IMR-90 (cell line): ENCODE data around the gene STOX1. TPM values are rescaled to one million over a fixed set of nuclear protein-coding genes. Genes with fewer than 3 reads are reported as not detected.

Experiments used
- ATAC-seq: fragments of 200-7000 bp; cut with Tn5 transposase; 2 replicates; pipeline ENCODE4 v1.9.1; 2020; ENCODE audit warnings: low read depth, mild to moderate bottlenecking, moderate library complexity
- BruUV-seq: library from RNA; stranded (reverse); fragments of 400-500 nt; replicated peaks from 2 replicates; lab custom pipeline; 2021; lab: Mats Ljungman, UMichigan
- CTCF ChIA-PET: fragments of 300-600 bp; formaldehyde crosslinking; extraction: SDS; loops from one replicate; lab custom pipeline; 2021; ENCODE audit warnings: antibody characterized with exemption; lab: Yijun Ruan, JAX
- POLR2A ChIA-PET: fragments of 300-600 bp; sonication (Branson Sonifier 250); formaldehyde crosslinking; loops from one replicate; lab custom pipeline; 2022; ENCODE audit warnings: antibody characterized with exemption; ENCODE audit not compliant: unreplicated experiment; lab: Charles Lee
- DNase-seq: peaks from one replicate; pipeline ENCODE4 v3.0.0; 2013
- H2AFZ ChIP-seq: replicated peaks from 2 replicates; pipeline ENCODE3; 2013; ENCODE audit warnings: low read length, mild to moderate bottlenecking; ENCODE audit not compliant: poor library complexity
- H2AK5ac ChIP-seq: 2 replicates; pipeline ENCODE4 v1.6.1; 2013; ENCODE audit warnings: low read depth, low read length, inconsistent platforms
- H2AK9ac ChIP-seq: replicated peaks from 2 replicates; pipeline ENCODE3; 2013; ENCODE audit warnings: mild to moderate bottlenecking, low read depth, low read length, moderate library complexity; ENCODE audit not compliant: poor library complexity
- H2BK120ac ChIP-seq: 2 replicates; pipeline ENCODE4 v1.6.1; 2013; ENCODE audit warnings: low read depth, low read length, inconsistent platforms
- H2BK15ac ChIP-seq: 3 replicates; pipeline ENCODE4 v1.6.1; 2013; ENCODE audit warnings: low read depth, low read length, inconsistent platforms
- H2BK20ac ChIP-seq: 2 replicates; pipeline ENCODE4 v1.6.1; 2013; ENCODE audit warnings: low read depth, mild to moderate bottlenecking, inconsistent platforms, low read length, moderate library complexity
- H2BK5ac ChIP-seq: 2 replicates; pipeline ENCODE4 v1.6.1; 2013; ENCODE audit warnings: mild to moderate bottlenecking, low read depth, low read length, inconsistent platforms; ENCODE audit not compliant: poor library complexity, severe bottlenecking
- H3K14ac ChIP-seq: replicated peaks from 2 replicates; pipeline ENCODE4 v1.6.1; 2013; ENCODE audit warnings: low read depth, low read length, inconsistent platforms
- H3K18ac ChIP-seq: 2 replicates; pipeline ENCODE4 v1.6.1; 2013; ENCODE audit warnings: low read depth, low read length, control low read depth
- H3K23ac ChIP-seq: 2 replicates; pipeline ENCODE4 v1.6.1; 2013; ENCODE audit warnings: low read depth, low read length, inconsistent platforms
- H3K27ac ChIP-seq: 2 replicates; pipeline ENCODE4 v1.5.1; 2013; ENCODE audit warnings: mild to moderate bottlenecking, control low read depth, low read length; ENCODE audit not compliant: insufficient read depth
- H3K27me3 ChIP-seq: 2 replicates; pipeline ENCODE4 v1.6.1; 2013; ENCODE audit warnings: low read length; ENCODE audit not compliant: control insufficient read depth, insufficient read depth
- H3K36me3 ChIP-seq: 2 replicates; pipeline ENCODE4 v1.6.1; 2013; ENCODE audit warnings: low read length, mixed read lengths; ENCODE audit not compliant: control insufficient read depth, insufficient read depth
- H3K4ac ChIP-seq: 2 replicates; pipeline ENCODE4 v1.6.1; 2013; ENCODE audit warnings: low read depth, low read length, inconsistent platforms
- H3K4me1 ChIP-seq: 2 replicates; pipeline ENCODE4 v1.6.1; 2013; ENCODE audit warnings: low read length, mixed read lengths; ENCODE audit not compliant: control insufficient read depth, insufficient read depth
- H3K4me2 ChIP-seq: 2 replicates; pipeline ENCODE4 v1.6.1; 2013; ENCODE audit warnings: low read depth, mild to moderate bottlenecking, control low read depth, low read length, moderate library complexity
- H3K4me3 ChIP-seq: 2 replicates; pipeline ENCODE4 v1.5.1; 2013; ENCODE audit warnings: low read depth, mild to moderate bottlenecking, control low read depth, low read length, moderate library complexity; ENCODE audit not compliant: insufficient read depth
- H3K56ac ChIP-seq: 2 replicates; pipeline ENCODE4 v1.6.1; 2013; ENCODE audit warnings: low read length, inconsistent platforms; ENCODE audit not compliant: insufficient read depth; ENCODE audit errors: extremely low read depth
- H3K79me1 ChIP-seq, 2 experiments: 2 replicates each; pipeline ENCODE4 v1.6.1; 2013; ENCODE audit warnings: low read length in 2 of 2, inconsistent platforms in 1 of 2, low read depth in 1 of 2
- H3K9ac ChIP-seq: 2 replicates; pipeline ENCODE4 v1.6.1; 2013; ENCODE audit warnings: low read depth, low read length, control low read depth
- H3K9me1 ChIP-seq: 2 replicates; pipeline ENCODE4 v1.6.1; 2013; ENCODE audit warnings: low read length, inconsistent platforms; ENCODE audit not compliant: insufficient read depth
- H3K9me3 ChIP-seq: 2 replicates; pipeline ENCODE4 v1.6.1; 2013; ENCODE audit warnings: low read length; ENCODE audit not compliant: control insufficient read depth, insufficient read depth
- H4K20me1 ChIP-seq: 2 replicates; pipeline ENCODE4 v1.6.1; 2013; ENCODE audit warnings: low read length, inconsistent platforms; ENCODE audit not compliant: insufficient read depth
- H4K5ac ChIP-seq: 2 replicates; pipeline ENCODE4 v1.6.1; 2013; ENCODE audit warnings: mild to moderate bottlenecking, low read depth, low read length, control low read depth
- H4K8ac ChIP-seq, 2 experiments: 2 replicates each; pipeline ENCODE4 v1.6.1; 2013; ENCODE audit warnings: low read depth in 2 of 2, low read length in 2 of 2, control low read depth in 1 of 2, inconsistent platforms in 1 of 2
- H4K91ac ChIP-seq: 2 replicates; pipeline ENCODE4 v1.6.1; 2013; ENCODE audit warnings: low read depth, low read length, inconsistent platforms; ENCODE audit not compliant: insufficient read depth
- BHLHE40 ChIP-seq: fragments of 150-350 bp; IDR thresholded peaks from 2 replicates; pipeline ENCODE4 v1.6.1; 2016; ENCODE audit warnings: mild to moderate bottlenecking, low read depth, low read length
- CEBPB ChIP-seq: IDR thresholded peaks from 2 replicates; pipeline ENCODE4 v1.6.1; 2012; ENCODE audit warnings: low read depth, low read length, improper control_type of control experiment
- CHD1 ChIP-seq: IDR thresholded peaks from 2 replicates; pipeline ENCODE4 v1.6.1; 2012; ENCODE audit warnings: low read depth, low read length, improper control_type of control experiment
- FOS ChIP-seq: fragments of 150-350 bp; IDR thresholded peaks from 2 replicates; pipeline ENCODE4 v1.6.1; 2016; ENCODE audit warnings: low read depth, low read length
- MAFK ChIP-seq: IDR thresholded peaks from 2 replicates; pipeline ENCODE4 v1.6.1; 2012; ENCODE audit warnings: low read depth, low read length, improper control_type of control experiment
- MAZ ChIP-seq: IDR thresholded peaks from 2 replicates; pipeline ENCODE4 v1.6.1; 2012; ENCODE audit warnings: low read depth, mild to moderate bottlenecking, low read length, improper control_type of control experiment, moderate library complexity, borderline replicate concordance
- MXI1 ChIP-seq: IDR thresholded peaks from 2 replicates; pipeline ENCODE4 v1.6.1; 2012; ENCODE audit warnings: low read depth, mild to moderate bottlenecking, low read length, moderate library complexity, borderline replicate concordance
- NFE2L2 ChIP-seq: fragments of 150-350 bp; IDR thresholded peaks from 2 replicates; pipeline ENCODE4 v1.6.1; 2016; ENCODE audit warnings: low read depth, mild to moderate bottlenecking, low read length
- POLR2A ChIP-seq: IDR thresholded peaks from 2 replicates; pipeline ENCODE4 v1.6.1; 2012; ENCODE audit warnings: mild to moderate bottlenecking, low read depth, low read length
- RAD21 ChIP-seq: IDR thresholded peaks from 2 replicates; pipeline ENCODE4 v1.6.1; 2012; ENCODE audit warnings: low read length, improper control_type of control experiment
- RCOR1 ChIP-seq: IDR thresholded peaks from 2 replicates; pipeline ENCODE4 v1.6.1; 2012; ENCODE audit warnings: mild to moderate bottlenecking, low read length, improper control_type of control experiment; ENCODE audit not compliant: insufficient replicate concordance
- RFX5 ChIP-seq: IDR thresholded peaks from 2 replicates; pipeline ENCODE4 v1.8.0; 2012; ENCODE audit warnings: low read depth, mild to moderate bottlenecking, low read length, moderate library complexity
- SMC3 ChIP-seq: fragments of 150-350 bp; IDR thresholded peaks from 2 replicates; pipeline ENCODE4 v1.6.1; 2016; ENCODE audit warnings: low read depth, mild to moderate bottlenecking, antibody characterized with exemption, low read length, moderate library complexity
- WGBS, 2 experiments: methylation state at CpG; one replicate each; pipeline versions ENCODE4 v1.1.5 to v1.1.7; 2013; ENCODE audit warnings: missing lambda C conversion rate in 2 of 2; ENCODE audit not compliant: insufficient read length in 1 of 2; ENCODE audit errors: extremely low coverage in 2 of 2; 5-methylcytosine and 5-hydroxymethylcytosine counted together
- dilution Hi-C: fragments of 300-500 bp; cut with HindIII; formaldehyde crosslinking; loops from one replicate; pipeline ENCODE4 v1.14.3; 2018; ENCODE audit warnings: low sequenced_read_pairs; ENCODE audit not compliant: unreplicated experiment
- in situ Hi-C: fragments of 300-500 bp; cut with MboI; formaldehyde crosslinking; loops from 3 replicates; pipeline ENCODE4 v1.14.3; 2019; ENCODE audit warnings: low sequenced_read_pairs, inconsistent platforms, mixed read lengths
- intact Hi-C: fragments of 100-400 bp; cut with micrococcal nuclease; formaldehyde crosslinking; loops from 2 replicates; pipeline ENCODE4 v1.10.0; 2022
- polyA plus RNA-seq, 3 experiments: library from polyadenylated mRNA; depleted of rRNA; stranded (reverse); fragments of >200 nt; gene quantifications; 2 replicates each; pipeline ENCODE4 v1.2.3, GENCODE V29; 2012; ENCODE audit warnings: low replicate concordance in 1 of 3
- total RNA-seq: library from RNA; depleted of rRNA; stranded (reverse); fragments of >200 nt; gene quantifications from 2 replicates; pipeline ENCODE4 v1.2.3, GENCODE V29; 2012
- TF ChIP-seq, protein P1 (sequence below): conservative IDR thresholded peaks from 2 replicates; pipeline ENCODE4 v1.5.1; 2012; ENCODE audit warnings: mild to moderate bottlenecking, low read depth, low read length, improper control_type of control experiment
- TF ChIP-seq, protein P2 (sequence below): fragments of 150-350 bp; IDR thresholded peaks from 2 replicates; pipeline ENCODE4 v1.6.1; 2016; ENCODE audit warnings: low read depth, mild to moderate bottlenecking, low read length, moderate library complexity, borderline replicate concordance
- TF ChIP-seq, protein P3 (sequence below): fragments of 150-350 bp; IDR thresholded peaks from 2 replicates; pipeline ENCODE4 v1.6.1; 2017; ENCODE audit warnings: mild to moderate bottlenecking, antibody characterized with exemption, low read length, low read depth

STOX1 gene
- total and polyA plus RNA-seq, 2 of the 4 experiments (the other 2 are of a cell fraction): 0.03 to 0.18 TPM

DNA sequence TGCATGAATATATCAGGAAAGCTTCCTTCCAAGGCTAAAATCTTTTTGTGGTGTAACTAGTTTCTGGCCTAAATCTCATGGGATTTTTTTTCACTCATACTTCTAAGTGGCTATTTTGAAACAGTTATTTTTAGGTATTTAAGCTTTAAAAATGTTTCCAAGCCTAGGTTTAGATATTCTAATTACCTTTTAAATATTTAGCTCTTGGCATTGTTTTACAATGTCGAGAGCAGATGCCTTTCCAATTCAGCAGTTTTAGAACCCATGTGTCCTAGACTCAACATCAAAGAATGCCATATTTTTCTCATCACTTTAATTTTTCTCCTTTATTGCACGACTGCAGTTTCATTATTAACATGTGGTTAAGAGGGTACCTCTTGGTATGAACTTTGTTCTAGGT lies 27.1 kb upstream of the STOX1 start:
- no peak overlapping the region for H4K91ac ChIP-seq
- 0 out of 4 replicates have a peak, but pooled peaks cover 0 to 3% of the 10 kb centered on the region in 2 experiments for H3K79me1 ChIP-seq
- H2BK20ac ChIP-seq: no peak overlapping the region
- no peak overlapping the region for H2AK9ac ChIP-seq
- BruUV-seq: no TSS peak
- H2BK5ac ChIP-seq: no peak overlapping the region
- POLR2A ChIA-PET: no interaction called here
- H3K4me1 ChIP-seq: no peaks in the 10 kb centered on the region
- no peak overlapping the region for H4K8ac ChIP-seq
- no peaks in the 10 kb centered on the region; the same call in 1 of the 2 replicates for H4K20me1 ChIP-seq
- H3K14ac ChIP-seq: no peak overlapping the region
- no peak for TF ChIP-seq RCOR1
- no peak for TF ChIP-seq MAFK
- TF ChIP-seq, protein P1, sequence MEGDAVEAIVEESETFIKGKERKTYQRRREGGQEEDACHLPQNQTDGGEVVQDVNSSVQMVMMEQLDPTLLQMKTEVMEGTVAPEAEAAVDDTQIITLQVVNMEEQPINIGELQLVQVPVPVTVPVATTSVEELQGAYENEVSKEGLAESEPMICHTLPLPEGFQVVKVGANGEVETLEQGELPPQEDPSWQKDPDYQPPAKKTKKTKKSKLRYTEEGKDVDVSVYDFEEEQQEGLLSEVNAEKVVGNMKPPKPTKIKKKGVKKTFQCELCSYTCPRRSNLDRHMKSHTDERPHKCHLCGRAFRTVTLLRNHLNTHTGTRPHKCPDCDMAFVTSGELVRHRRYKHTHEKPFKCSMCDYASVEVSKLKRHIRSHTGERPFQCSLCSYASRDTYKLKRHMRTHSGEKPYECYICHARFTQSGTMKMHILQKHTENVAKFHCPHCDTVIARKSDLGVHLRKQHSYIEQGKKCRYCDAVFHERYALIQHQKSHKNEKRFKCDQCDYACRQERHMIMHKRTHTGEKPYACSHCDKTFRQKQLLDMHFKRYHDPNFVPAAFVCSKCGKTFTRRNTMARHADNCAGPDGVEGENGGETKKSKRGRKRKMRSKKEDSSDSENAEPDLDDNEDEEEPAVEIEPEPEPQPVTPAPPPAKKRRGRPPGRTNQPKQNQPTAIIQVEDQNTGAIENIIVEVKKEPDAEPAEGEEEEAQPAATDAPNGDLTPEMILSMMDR: no peak
- no peak for TF ChIP-seq CHD1
- TF ChIP-seq NFE2L2: no peak
- TF ChIP-seq RFX5: no peak
- no peak for TF ChIP-seq POLR2A
- TF ChIP-seq, protein P2, sequence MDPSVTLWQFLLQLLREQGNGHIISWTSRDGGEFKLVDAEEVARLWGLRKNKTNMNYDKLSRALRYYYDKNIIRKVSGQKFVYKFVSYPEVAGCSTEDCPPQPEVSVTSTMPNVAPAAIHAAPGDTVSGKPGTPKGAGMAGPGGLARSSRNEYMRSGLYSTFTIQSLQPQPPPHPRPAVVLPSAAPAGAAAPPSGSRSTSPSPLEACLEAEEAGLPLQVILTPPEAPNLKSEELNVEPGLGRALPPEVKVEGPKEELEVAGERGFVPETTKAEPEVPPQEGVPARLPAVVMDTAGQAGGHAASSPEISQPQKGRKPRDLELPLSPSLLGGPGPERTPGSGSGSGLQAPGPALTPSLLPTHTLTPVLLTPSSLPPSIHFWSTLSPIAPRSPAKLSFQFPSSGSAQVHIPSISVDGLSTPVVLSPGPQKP: no peak
- no peak for TF ChIP-seq SMC3
- TF ChIP-seq MAZ: no peak
- TF ChIP-seq FOS: no peak
- no peak for TF ChIP-seq CEBPB
- TF ChIP-seq MXI1: no peak
- no peak for TF ChIP-seq BHLHE40
- TF ChIP-seq, protein P3, sequence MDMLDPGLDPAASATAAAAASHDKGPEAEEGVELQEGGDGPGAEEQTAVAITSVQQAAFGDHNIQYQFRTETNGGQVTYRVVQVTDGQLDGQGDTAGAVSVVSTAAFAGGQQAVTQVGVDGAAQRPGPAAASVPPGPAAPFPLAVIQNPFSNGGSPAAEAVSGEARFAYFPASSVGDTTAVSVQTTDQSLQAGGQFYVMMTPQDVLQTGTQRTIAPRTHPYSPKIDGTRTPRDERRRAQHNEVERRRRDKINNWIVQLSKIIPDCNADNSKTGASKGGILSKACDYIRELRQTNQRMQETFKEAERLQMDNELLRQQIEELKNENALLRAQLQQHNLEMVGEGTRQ: no peak
- TF ChIP-seq RAD21: no peak
- in situ Hi-C loops (no loop called here), dilution Hi-C loops (no loop called here), intact Hi-C loops (loop anchor here (5.0 kb wide), 1 partner anchor 77 kb away; no protein-coding TSS in a partner anchor)
- H3K4me2 ChIP-seq: no peak overlapping the region
- DNase-seq: no peak
- H2BK120ac ChIP-seq: no peak overlapping the region
- no peak overlapping the region for H3K4ac ChIP-seq
- H3K23ac ChIP-seq: no peak overlapping the region
- H3K36me3 ChIP-seq: peaks cover 16% of the 10 kb centered on the region
- no peaks in the 10 kb centered on the region for H3K27me3 ChIP-seq
- no peak overlapping the region for H3K9ac ChIP-seq
- no peak overlapping the region for H3K18ac ChIP-seq
- CTCF ChIA-PET: interaction anchor here (0.7 kb wide), 1 partner anchor 86 kb away, joined by 3 read pairs; no protein-coding TSS in a partner anchor
- no peaks in the 10 kb centered on the region for H3K9me3 ChIP-seq
- no peak for ATAC-seq
- H3K56ac ChIP-seq: no peak overlapping the region
- H3K27ac ChIP-seq: no peak overlapping the region
- no peak overlapping the region for H3K4me3 ChIP-seq
- H2AK5ac ChIP-seq: no peak overlapping the region
- H2AFZ ChIP-seq: no peak overlapping the region
- H3K9me1 ChIP-seq: no peaks in the 10 kb centered on the region; the same call in 1 of the 2 replicates
- H4K5ac ChIP-seq: no peak overlapping the region
- WGBS, 2 experiments: no CpG with 5 or more reads among the region's 2 CpGs
- no peak overlapping the region for H2BK15ac ChIP-seq
